A549 (cell line): ENCODE results near the gene ARID1B.

Source experiments
- EP300 ChIP-seq, 2 experiments: fragments of >200 bp; sonication (Bioruptor Twin); formaldehyde crosslinking; IDR thresholded peaks; 2 replicates in 1 of 2; 3 replicates in 1 of 2; pipeline ENCODE4 v1.6.1; 2016 to 2017
- TF ChIP-seq, protein P1 (sequence below): fragments of 250-450 bp; sonication (Bioruptor Pico); IDR thresholded peaks from 2 replicates; pipeline ENCODE4 v1.5.0; 2021; ENCODE audit warnings: mild to moderate bottlenecking, moderate library complexity, borderline replicate concordance
- TF ChIP-seq, protein P2 (sequence below): fragments of >200 bp; sonication (Bioruptor Twin); formaldehyde crosslinking; IDR thresholded peaks from 3 replicates; pipeline ENCODE4 v1.5.1; 2016

DNA sequence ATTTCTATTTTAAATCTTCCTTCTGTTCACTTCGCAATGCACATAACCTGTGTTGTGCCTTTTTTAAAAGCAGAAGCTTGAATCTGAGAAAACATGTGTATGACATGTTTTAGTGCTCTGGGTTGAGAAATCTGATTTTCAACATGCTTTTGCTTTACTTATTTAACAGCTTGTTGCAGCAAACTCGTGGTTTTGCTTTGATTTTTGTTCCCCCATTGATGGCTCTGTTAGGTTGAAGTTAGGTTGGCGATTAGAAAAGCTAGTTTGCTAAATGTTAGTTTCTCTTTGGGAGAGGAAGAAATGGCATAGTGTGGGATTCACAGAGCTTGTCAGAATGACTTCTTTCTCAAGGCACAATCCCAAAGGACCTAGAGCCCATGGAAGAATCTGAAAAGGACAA, 375.4 kb downstream of the ARID1B start:
- TF ChIP-seq, protein P1, sequence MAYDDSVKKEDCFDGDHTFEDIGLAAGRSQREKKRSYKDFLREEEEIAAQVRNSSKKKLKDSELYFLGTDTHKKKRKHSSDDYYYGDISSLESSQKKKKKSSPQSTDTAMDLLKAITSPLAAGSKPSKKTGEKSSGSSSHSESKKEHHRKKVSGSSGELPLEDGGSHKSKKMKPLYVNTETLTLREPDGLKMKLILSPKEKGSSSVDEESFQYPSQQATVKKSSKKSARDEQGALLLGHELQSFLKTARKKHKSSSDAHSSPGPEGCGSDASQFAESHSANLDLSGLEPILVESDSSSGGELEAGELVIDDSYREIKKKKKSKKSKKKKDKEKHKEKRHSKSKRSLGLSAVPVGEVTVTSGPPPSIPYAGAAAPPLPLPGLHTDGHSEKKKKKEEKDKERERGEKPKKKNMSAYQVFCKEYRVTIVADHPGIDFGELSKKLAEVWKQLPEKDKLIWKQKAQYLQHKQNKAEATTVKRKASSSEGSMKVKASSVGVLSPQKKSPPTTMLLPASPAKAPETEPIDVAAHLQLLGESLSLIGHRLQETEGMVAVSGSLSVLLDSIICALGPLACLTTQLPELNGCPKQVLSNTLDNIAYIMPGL (CRISPR knock-in tag) = no peak
- TF ChIP-seq, protein P2, sequence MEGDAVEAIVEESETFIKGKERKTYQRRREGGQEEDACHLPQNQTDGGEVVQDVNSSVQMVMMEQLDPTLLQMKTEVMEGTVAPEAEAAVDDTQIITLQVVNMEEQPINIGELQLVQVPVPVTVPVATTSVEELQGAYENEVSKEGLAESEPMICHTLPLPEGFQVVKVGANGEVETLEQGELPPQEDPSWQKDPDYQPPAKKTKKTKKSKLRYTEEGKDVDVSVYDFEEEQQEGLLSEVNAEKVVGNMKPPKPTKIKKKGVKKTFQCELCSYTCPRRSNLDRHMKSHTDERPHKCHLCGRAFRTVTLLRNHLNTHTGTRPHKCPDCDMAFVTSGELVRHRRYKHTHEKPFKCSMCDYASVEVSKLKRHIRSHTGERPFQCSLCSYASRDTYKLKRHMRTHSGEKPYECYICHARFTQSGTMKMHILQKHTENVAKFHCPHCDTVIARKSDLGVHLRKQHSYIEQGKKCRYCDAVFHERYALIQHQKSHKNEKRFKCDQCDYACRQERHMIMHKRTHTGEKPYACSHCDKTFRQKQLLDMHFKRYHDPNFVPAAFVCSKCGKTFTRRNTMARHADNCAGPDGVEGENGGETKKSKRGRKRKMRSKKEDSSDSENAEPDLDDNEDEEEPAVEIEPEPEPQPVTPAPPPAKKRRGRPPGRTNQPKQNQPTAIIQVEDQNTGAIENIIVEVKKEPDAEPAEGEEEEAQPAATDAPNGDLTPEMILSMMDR = no peak
- TF ChIP-seq EP300 (IDR thresholded peaks at IDR 0.05) = no peak
